PFSK-1 (cell line): Measurements from ENCODE around the gene GMDS.

Experiments used
- POLR2AphosphoS5 ChIP-seq: IDR thresholded peaks from 2 replicates; pipeline ENCODE4 v1.6.1; 2012; ENCODE audit warnings: low read depth, mild to moderate bottlenecking, control low read depth, low read length, moderate library complexity
- TAF1 ChIP-seq: IDR thresholded peaks from 2 replicates; pipeline ENCODE4 v1.6.1; 2012; ENCODE audit warnings: low read length, control low read depth, borderline replicate concordance; ENCODE audit not compliant: insufficient read depth
- TF ChIP-seq, protein P1 (sequence below), 2 experiments: IDR thresholded peaks; 2 replicates each; pipeline versions ENCODE4 v1.6.1 to v1.8.0; 2011 to 2012; ENCODE audit warnings: low read depth in 2 of 2, low read length in 2 of 2, control low read depth in 1 of 2, inconsistent platforms in 1 of 2, mild to moderate bottlenecking in 1 of 2, moderate library complexity in 1 of 2; ENCODE audit not compliant: insufficient read depth in 1 of 2

DNA sequence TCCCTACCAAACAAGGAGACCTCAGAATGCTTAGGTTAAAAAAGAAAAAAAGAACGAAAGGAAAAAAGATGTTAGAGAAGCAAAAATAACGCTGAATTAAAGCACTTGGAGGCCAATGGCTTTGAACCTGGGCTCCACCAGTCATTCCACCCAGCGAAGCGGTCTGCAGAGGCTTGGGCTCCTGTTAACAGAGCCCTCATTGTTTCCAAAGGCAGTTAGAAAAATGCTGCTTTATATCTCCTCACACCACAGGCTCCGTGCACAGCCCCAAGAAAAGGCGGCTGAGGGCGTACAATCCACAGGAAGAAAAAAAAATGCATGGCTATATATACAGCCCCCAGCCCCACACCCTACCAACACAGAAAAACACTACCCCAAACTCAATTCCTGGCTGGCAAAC is 379.8 kb downstream of the GMDS start:
- TF ChIP-seq, protein P1, sequence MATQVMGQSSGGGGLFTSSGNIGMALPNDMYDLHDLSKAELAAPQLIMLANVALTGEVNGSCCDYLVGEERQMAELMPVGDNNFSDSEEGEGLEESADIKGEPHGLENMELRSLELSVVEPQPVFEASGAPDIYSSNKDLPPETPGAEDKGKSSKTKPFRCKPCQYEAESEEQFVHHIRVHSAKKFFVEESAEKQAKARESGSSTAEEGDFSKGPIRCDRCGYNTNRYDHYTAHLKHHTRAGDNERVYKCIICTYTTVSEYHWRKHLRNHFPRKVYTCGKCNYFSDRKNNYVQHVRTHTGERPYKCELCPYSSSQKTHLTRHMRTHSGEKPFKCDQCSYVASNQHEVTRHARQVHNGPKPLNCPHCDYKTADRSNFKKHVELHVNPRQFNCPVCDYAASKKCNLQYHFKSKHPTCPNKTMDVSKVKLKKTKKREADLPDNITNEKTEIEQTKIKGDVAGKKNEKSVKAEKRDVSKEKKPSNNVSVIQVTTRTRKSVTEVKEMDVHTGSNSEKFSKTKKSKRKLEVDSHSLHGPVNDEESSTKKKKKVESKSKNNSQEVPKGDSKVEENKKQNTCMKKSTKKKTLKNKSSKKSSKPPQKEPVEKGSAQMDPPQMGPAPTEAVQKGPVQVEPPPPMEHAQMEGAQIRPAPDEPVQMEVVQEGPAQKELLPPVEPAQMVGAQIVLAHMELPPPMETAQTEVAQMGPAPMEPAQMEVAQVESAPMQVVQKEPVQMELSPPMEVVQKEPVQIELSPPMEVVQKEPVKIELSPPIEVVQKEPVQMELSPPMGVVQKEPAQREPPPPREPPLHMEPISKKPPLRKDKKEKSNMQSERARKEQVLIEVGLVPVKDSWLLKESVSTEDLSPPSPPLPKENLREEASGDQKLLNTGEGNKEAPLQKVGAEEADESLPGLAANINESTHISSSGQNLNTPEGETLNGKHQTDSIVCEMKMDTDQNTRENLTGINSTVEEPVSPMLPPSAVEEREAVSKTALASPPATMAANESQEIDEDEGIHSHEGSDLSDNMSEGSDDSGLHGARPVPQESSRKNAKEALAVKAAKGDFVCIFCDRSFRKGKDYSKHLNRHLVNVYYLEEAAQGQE (IDR thresholded peaks at IDR 0.05; ENCODE audit: insufficient read depth in 1 of 2, low read depth in 2 of 2, low read length in 2 of 2): no peak
- no peak for TF ChIP-seq TAF1
- no peak for TF ChIP-seq POLR2AphosphoS5
